Renal cortex interstitium (tissue), 11 donors: ENCODE data around the gene CHST13. TPM values are rescaled to one million over a fixed set of nuclear protein-coding genes. Genes with fewer than 3 reads are reported as not detected.

Experiments used
- DNase-seq, 11 donors: peaks; one replicate each; pipeline ENCODE4 v3.0.0-alpha.2; 2013; ENCODE audit warnings: low read depth in 9 of 11, low spot score in 4 of 11; ENCODE audit errors: extremely low read depth in 1 of 11
- polyA plus RNA-seq, 3 donors: library from polyadenylated mRNA; unstranded; fragments of 120-200 nt; gene quantifications; one replicate each; pipeline ENCODE4 v1.2.1, GENCODE V29; 2013; ENCODE audit not compliant: insufficient read length in 3 of 3

Gene CHST13
- polyA plus RNA-seq, 3 donors: 4.5 to 9.7 (median 7.4) TPM

- DNase-seq: no peak
Measured at GRCh38 chr3:126546549-126547239, 22.7 kb downstream of the CHST13 start.

- no peak for DNase-seq
Measured at GRCh38 chr3:126547721-126548120, 23.8 kb downstream of the CHST13 start.

GRCh38 chr3:126548556-126549466 is 24.9 kb downstream of the CHST13 start:
- no peak for DNase-seq

GRCh38 chr3:126549861-126550487 is 26.0 kb downstream of the CHST13 start:
- no peak for DNase-seq

GRCh38 chr3:126550488-126551051 is 26.6 kb downstream of the CHST13 start:
- no peak for DNase-seq

- DNase-seq: no peak
Measured at GRCh38 chr3:126551121-126551838, 27.3 kb downstream of the CHST13 start.

- no peak for DNase-seq
Measured at GRCh38 chr3:126551839-126552687, 28.1 kb downstream of the CHST13 start.

GRCh38 chr3:126552688-126553283 is 28.8 kb downstream of the CHST13 start:
- DNase-seq: no peak

- DNase-seq: no peak
Measured at GRCh38 chr3:126553284-126554084, 29.5 kb downstream of the CHST13 start.

GRCh38 chr3:126554560-126555525 is 30.9 kb downstream of the CHST13 start:
- no peak for DNase-seq

- no peak for DNase-seq
Measured at GRCh38 chr3:126555795-126556636, 32.1 kb downstream of the CHST13 start.

GRCh38 chr3:126556637-126557414 is 32.9 kb downstream of the CHST13 start:
- DNase-seq: no peak

- DNase-seq: no peak
Measured at GRCh38 chr3:126557415-126557745, 33.4 kb downstream of the CHST13 start.

- no peak for DNase-seq
Measured at GRCh38 chr3:126557761-126558160, 33.8 kb downstream of the CHST13 start.
